H54 (cell line): ENCODE results near the gene LEMD2.

Source experiments
- DNase-seq: peaks from one replicate; pipeline ENCODE4 v3.0.0; 2011; ENCODE audit warnings: low spot score, mixed read lengths; ENCODE audit not compliant: insufficient read length
- FAIRE-seq: peaks from 3 replicates; lab custom pipeline; 2011; peaks lifted over from hg19 to GRCh38; lab: Jason Lieb, UNC
- POLR2A ChIP-seq: IDR thresholded peaks from 2 replicates; pipeline ENCODE4 v1.6.1; 2011; ENCODE audit warnings: low read depth, mild to moderate bottlenecking, low read length

LEMD2 gene

DNA sequence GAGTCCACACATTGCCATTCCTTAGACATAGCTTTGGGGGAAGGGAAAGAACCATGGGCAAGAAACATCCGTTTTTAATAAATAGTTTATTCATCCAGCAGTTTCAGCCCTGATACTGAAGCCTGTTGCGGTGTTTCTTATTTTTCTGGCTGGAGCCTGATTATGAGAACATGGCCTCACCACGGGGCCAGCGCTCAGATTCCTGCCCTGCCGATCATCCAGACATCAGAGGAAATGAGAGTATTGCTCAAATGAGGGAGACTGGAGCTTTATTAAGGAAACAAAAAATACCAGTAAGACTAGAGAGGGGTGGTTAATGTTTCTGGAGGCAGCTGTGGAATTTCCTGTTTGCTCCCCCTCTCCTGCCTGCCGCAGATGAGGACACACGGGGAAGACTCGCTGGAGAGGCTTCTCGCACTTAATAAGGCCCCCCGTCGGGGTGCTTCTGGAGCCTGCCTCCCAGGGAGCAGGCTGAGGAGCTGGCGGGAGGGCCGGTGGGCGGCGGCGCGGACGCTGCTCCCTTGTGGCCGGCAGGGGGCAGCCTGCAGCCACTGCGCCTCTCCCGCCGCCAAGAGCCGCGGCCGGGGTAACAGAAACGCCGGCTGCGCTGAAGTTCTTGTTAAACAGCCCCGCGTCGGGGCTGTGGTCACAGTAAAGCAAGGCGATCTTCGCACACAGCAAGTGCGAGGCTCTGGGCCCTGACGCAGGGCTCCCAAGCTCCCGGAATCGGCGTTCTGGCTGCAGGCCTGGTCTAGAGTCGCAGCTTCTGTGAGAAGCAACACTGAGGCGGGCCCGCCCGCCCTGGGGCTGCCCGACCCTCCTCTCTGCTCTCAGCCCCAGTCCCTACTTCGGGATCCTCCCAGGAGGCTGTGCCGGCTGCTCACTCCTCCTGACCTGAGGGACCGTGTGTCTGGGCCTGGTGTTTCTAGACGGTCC, 17.5 kb downstream of the LEMD2 start:
- no peak for FAIRE-seq
- TF ChIP-seq POLR2A = no peak
- DNase-seq = peak; percentile 90

DNA sequence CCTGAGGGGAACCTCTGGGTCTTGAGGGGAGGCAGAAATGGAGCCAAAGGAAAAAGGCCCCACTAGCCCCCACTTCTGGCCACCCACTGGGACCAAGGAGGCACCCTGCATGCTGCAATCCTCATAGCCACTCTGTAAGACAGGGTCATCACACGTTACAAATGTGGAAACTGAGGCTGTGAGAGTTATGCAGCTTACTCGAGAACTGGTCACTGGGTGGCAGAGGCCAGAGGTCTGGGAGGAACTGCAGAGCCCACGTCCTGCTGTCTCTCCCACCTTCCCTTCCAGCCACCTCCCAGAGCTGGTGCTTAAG, 18.1 kb downstream of the LEMD2 start:
- FAIRE-seq (no peak), DNase-seq (no peak)
- no peak for TF ChIP-seq POLR2A

DNA sequence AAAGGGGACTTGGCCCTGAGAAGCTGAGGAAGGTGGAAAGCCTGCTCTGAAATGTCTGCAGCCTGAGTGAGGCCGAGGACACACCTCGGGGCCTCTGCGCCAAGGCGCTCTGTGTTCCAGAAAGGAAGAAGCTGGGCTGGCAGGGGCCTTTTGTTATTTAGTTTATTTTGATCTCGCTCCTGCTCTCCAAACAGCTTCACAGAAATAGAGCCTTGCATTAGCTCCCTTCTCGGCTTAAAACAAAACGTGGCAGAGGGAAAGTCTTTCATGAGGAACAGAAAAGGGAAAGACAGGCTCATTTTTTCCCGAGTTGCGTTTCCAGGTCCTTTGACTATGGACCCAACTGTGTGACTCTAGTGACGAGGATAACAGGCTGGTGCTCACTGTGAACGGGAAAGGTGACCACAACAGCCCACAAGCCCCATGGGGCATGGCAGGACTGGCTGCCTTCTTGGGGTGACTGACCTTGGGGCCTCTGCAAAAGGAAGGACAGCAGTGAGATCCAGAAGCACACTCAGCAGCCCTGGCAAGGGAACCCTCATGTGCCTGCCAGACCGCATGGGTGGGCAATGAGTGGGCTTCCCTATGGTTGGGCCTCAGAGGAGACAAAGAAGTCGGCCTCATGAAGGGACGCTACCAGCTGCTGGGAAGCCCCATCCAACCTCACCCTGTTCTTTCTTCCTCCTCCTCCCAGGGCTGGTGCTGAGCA, 18.7 kb downstream of the LEMD2 start:
- FAIRE-seq (no peak), DNase-seq (no peak)
- no peak for TF ChIP-seq POLR2A

DNA sequence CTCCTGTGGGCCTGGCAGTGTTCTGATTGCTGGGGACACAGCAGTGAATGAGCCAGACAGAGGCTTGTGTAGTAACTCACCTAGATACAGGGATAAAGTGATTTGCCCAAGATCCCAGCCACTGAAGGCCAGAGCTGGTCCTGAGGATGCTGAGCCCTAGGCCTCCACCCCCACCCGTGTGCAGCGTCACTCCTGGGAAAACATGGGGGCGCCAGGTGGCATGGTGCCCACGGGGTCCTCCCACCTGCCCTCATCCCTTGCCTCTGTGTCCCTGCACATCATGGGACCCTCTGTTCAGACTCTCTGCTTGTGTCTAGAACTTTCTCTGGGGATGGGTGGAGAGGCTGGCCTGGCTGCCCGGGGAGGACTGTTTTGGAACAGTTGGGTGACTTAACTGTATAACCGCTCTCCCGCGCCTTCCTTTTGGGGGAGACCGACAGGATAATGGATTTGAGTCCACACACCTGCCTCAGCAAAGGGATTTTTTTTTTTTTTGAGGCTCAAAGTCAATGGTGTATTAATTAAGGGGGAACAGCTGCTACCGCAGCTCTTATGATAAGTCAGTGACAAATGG, 19.6 kb downstream of the LEMD2 start:
- no peak for FAIRE-seq
- DNase-seq = no peak
- no peak for TF ChIP-seq POLR2A

DNA sequence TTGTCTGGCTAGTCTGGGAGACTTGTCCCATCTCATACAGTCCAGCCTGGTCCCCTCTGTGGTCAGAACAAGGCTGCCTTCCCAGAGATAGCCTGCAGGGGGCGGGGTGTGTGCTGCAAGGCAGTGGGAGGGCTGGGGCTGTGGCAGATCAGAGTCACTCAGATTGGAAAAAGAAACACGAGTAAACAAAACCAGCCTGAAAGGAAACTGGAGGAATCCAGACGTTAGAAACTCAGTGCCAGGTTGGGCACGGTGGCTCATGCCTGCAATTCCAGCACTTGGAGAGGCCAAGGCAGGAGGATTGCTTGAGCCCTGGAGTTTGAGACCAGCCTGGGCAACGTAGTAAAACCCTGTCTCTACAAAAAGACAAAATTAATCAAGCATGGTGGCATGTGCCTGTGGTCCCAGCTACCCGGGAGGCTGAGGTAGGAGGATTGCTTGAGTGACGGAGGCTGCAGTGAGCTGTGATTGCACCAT, 20.2 kb downstream of the LEMD2 start:
- TF ChIP-seq POLR2A = no peak
- DNase-seq = peak; percentile 82
- peak; percentile 20 for FAIRE-seq

DNA sequence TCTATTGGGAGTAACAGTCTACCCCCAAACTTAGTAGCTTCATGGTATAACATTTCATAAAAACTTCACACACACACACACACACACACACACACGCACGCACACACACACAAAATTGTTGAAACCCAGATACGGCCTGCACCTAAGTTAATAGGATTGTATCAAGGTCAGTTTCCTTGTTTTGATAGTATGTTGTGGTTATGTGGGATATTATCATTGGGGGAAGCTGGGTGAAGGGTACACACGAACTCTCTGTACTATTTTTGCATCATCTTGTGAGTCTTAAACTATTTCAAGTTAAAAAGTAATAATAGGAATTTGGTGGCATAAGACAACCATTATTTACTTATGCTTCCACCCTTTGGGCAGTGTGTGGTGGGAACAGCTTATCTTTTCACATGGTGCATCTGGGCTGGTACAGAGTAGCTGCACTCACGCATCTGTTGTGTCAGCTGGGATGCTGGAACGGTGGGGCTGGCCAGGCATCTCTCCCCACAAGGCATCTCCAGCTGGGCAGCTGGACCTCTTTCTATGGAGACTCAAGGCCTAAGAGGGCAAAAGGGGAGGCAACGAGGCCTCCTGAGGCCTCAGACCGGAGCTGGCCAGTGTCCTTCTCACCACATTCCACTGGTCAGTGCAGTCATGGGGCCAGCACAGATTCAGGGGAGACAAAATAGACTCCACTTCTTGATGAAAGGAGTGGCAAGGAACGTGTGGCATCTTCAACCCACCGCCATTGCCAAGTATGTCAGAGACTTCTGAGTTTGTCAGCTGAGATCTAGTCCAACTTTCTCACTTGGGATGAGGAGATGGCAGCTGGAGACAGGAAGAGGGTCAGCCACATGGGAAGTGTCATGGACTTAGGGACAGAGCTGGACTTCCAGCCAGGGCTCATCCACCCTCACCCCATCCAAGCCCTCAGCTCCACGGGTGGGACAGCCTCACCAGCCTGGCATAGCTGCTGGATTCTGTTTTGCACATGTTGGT, 21.7 kb downstream of the LEMD2 start:
- DNase-seq (no peak), FAIRE-seq (no peak)
- TF ChIP-seq POLR2A = no peak

DNA sequence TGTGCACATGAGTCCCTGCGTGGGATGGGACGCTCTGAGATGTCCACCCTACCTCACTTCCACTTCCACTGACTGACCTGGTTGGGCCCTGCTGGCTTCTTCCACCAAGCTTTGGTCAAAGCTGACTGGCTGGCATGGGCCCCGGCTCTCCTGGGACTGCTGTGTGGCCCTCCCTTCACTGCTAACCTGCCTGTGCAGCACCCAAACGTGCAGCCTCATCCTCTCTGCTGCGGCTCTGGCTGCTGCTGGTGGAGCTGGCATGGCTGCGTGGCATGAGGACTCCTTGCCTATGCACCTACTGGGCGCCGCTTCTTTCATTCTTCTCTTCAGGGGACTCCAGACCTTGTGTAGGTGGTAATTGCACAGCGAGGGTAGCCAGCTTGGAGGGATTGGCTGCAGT, 23.6 kb downstream of the LEMD2 start:
- FAIRE-seq (no peak), DNase-seq (no peak)
- no peak for TF ChIP-seq POLR2A

DNA sequence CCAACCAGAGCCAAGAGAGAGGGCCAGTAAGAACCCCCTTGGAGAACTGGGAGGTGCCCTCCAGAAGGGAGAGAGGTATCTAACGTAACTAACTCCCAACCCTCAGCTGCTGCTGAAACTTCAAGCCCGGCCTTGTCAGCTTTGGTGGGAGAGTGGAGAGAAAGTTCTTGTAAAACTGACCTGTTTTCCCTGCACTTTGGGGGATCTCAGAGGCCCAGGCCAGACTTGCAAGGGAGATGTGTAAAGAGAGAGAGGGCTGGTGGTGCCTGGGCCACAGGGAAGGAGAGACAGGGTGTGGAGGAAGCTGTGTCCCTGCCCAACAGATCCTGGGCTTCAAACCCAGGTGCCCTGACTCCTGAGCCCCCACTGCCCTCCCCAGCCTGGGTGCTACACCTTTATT, 24.9 kb downstream of the LEMD2 start:
- FAIRE-seq = no peak

DNA sequence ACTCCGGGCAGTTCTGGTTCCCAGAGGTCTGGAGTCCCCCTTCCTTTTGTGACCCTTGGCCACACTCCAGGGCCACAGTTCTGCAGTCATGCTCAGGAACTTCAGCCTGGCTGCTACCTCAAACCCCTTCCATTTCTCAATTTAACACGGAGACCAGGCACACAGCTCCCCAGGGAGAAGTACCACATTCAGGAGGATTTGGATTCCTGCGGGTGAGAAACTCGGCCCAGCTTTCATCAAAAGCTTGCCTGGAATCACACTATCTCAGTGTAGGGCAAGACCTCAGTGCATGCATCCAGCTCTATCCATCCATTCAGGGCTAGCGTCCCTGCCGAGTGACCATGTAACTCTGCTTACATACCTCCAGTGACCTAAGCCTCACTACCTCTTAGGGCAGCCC, 25.4 kb downstream of the LEMD2 start:
- no peak for FAIRE-seq
- no peak for TF ChIP-seq POLR2A
- DNase-seq = no peak

More for the DNA sequence above, 24.9 kb downstream of the LEMD2 start:
- no peak for DNase-seq
- TF ChIP-seq POLR2A = no peak

DNA sequence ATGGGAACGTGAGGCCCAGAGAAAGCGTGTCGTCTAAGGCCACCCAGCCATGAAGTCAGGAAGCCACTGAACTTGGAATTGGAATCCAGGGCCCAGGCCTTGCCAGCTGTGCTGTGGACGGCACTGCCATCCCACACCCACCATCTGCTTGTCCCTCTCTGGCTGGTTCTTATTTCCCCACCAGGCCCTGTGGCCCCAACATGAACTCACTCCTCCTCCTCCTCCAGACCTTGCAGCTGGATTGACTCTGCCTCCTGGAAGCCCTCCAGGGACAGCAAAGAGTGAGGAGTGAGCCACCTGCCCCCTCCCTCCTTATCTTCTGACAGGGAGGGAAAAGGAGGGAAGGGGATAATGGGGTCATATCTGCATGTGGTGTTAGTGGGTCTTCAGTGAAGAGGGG, 26.2 kb downstream of the LEMD2 start:
- no peak for FAIRE-seq
- no peak for DNase-seq
- TF ChIP-seq POLR2A = no peak

DNA sequence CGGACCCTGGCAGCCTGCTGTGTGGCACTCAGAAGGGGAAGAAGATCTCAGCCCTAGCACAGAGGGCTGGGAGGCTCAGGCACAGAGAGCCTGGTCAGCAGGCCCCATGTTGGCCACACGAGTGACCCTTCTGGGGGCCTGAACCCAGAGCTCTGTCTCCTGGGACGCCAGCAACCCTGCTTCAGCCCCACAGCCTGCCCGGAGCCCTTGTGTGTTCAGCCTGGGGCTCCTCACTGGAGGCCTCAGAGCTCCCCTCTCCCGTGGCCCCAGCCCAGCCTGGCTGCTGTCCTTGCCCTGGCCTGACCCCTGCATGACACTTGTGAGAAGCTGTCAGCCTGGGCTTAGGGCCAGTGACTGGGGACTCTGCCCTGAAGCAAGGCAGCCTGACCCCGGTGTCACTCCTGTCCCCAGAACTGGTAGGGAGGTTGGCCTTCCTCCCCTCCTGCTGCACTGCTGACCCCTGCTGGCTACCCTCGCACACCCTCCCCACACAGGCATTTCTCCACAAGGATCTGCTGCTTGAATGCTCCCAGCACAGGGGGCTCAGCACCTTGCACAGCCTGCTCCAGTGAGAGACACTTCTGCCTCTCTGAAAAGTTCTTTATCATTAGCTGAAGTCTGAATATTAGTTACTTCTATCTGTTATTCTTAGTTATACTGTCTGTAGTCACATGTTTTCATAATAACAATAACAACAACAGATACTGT, 26.9 kb downstream of the LEMD2 start:
- FAIRE-seq = no peak

DNA sequence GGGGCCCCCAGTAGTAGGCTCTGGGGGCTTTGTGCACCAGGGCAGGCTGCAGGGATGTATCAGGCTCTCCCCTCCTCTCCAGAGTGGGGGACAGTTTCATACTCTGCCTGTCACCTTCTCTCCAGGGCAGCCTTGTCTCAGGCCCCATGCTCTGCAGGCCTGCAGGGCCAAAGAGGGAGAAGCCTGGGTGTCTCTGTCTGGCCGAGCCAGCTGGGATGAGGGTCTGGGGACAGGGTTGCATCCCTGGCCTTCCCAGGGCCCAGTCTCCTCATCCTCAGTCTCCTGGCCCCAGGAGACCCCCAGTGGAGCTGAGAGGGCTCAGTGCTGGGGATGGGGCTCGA, 27.4 kb downstream of the LEMD2 start:
- no peak for TF ChIP-seq POLR2A
- DNase-seq (no peak), FAIRE-seq (no peak)

More for the DNA sequence above, 26.9 kb downstream of the LEMD2 start:
- peak; percentile 36 for DNase-seq
- TF ChIP-seq POLR2A = no peak

DNA sequence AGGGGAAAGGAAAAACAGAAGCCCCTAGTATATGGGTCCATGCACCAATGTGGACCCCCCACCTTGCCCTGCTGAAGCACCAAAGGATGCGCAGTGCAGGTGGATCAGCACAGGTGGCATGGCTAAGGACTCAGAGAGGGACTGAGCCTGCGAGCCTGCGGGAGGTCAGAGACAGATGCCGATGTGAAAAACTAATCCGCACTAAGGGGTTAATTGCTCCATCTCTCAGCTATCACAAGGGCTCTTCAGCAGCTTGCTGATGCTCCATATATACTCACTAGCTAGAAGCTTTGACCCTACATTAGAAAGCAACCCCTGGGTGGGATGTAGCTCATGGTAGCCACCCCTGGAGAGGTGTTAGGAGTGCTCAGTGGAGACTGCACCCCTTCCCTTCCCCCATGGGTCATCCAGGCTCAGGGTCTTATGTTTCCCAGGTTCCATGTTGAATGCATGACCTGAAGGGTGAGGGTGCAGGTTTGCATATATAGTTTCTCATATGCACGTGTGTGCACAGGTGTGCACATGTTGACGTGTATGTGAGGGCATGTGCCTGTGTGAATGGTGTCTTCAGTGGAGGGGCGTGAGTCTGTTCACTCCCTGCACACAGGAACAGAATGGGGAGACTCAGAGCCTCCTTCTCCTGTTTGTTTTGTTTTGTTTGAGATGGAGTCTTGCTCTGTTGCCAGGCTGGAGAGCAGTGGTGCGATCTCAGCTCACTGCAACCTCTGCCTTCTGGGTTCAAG, 28.9 kb downstream of the LEMD2 start:
- DNase-seq (no peak), FAIRE-seq (no peak)
- no peak for TF ChIP-seq POLR2A
